Stimulated activated CD4-positive, alpha-beta T cell treated with anti-CD3 and anti-CD28 coated beads, Interleukin-1b, Interleukin-23, amount 100 ng/mL, for 4 hours (primary cell): ENCODE measurements around the gene ZKSCAN2.
A peak's percentile ranks its signal among the peaks of the same experiment; 100 is the strongest.

Experiments
- DNase-seq, 2 donors: peaks; one replicate each; pipeline ENCODE4 v3.0.0-alpha.2; 2020; ENCODE audit warnings: low read depth in 2 of 2

Gene ZKSCAN2

GRCh38 chr16:25257470-25257955 lies at the start of gene ZKSCAN2:
Gene ZKSCAN2 (minus strand): TSS chr16:25257845. CDS start chr16:25257127, 718 bp downstream.
- DNase-seq, result peak; percentile 61 to 78

GRCh38 chr16:25299792-25300590 lies 42.3 kb upstream of the ZKSCAN2 start:
- DNase-seq, result no peak

- no peak for DNase-seq
Observed at GRCh38 chr16:25298165-25298872, 40.7 kb upstream of the ZKSCAN2 start.

GRCh38 chr16:25297151-25297787 lies 39.6 kb upstream of the ZKSCAN2 start:
- no peak for DNase-seq

GRCh38 chr16:25291580-25291979 lies 33.9 kb upstream of the ZKSCAN2 start:
- no peak for DNase-seq

GRCh38 chr16:25289466-25289865 lies 31.8 kb upstream of the ZKSCAN2 start:
- DNase-seq, result no peak

- no peak for DNase-seq
Observed at GRCh38 chr16:25279491-25279890, 21.8 kb upstream of the ZKSCAN2 start.

GRCh38 chr16:25271421-25271820 lies 13.8 kb upstream of the ZKSCAN2 start:
- DNase-seq, result no peak

- DNase-seq, result no peak
Observed at GRCh38 chr16:25270577-25270976, 12.9 kb upstream of the ZKSCAN2 start.

- DNase-seq, result no peak
Observed at GRCh38 chr16:25269879-25270278, 12.2 kb upstream of the ZKSCAN2 start.

- no peak for DNase-seq
Observed at GRCh38 chr16:25265968-25266367, 8.3 kb upstream of the ZKSCAN2 start.

- DNase-seq, result no peak
Observed at GRCh38 chr16:25264597-25264996, 7.0 kb upstream of the ZKSCAN2 start.

GRCh38 chr16:25260416-25260815 lies 2.8 kb upstream of the ZKSCAN2 start:
- no peak for DNase-seq

- DNase-seq, result no peak
Observed at GRCh38 chr16:25258861-25259179, 1.2 kb upstream of the ZKSCAN2 start.

- DNase-seq, result peak; percentile 65 to 73
Observed at GRCh38 chr16:25257956-25258860, 563 bp upstream of the ZKSCAN2 start.

- no peak for DNase-seq
Observed at GRCh38 chr16:25256695-25257469, 763 bp downstream of the ZKSCAN2 start.

GRCh38 chr16:25253322-25253721 lies 4.3 kb downstream of the ZKSCAN2 start:
- no peak for DNase-seq

GRCh38 chr16:25250467-25250866 lies 7.2 kb downstream of the ZKSCAN2 start:
- no peak for DNase-seq

- DNase-seq, result no peak
Observed at GRCh38 chr16:25235991-25236390, 21.7 kb downstream of the ZKSCAN2 start.

- DNase-seq, result no peak
Observed at GRCh38 chr16:25228372-25228771, 29.3 kb downstream of the ZKSCAN2 start.
